Cardiac fibroblast (primary cell): ENCODE data around the gene FBN1.

Source experiments
- DNase-seq, 2 donors: peaks; one replicate each; pipeline versions ENCODE4 v3.0.0 to v3.0.0-alpha.2; 2010; ENCODE audit warnings: low read depth in 2 of 2
- H3K4me3 ChIP-seq, 2 donors: replicated peaks in 1 of 2; 1 replicate in 1 of 2; 2 replicates in 1 of 2; pipeline ENCODE4 v1.5.1; 2011; ENCODE audit warnings: low read depth in 2 of 2, low read length in 2 of 2, mild to moderate bottlenecking in 2 of 2, moderate library complexity in 1 of 2
- CTCF ChIP-seq: IDR thresholded peaks from one replicate; pipeline ENCODE4 v1.5.1; 2011; ENCODE audit warnings: low read depth, mild to moderate bottlenecking, low read length, inconsistent platforms

FBN1 gene

GRCh38 chr15:48563934-48564333 lies 81.6 kb downstream of the FBN1 start:
- TF ChIP-seq CTCF: no peak
- DNase-seq: peak in 1 of 2 donors; percentile 43
- no peak overlapping the region for H3K4me3 ChIP-seq

GRCh38 chr15:48560321-48561051 lies 85.0 kb downstream of the FBN1 start:
- no peak overlapping the region for H3K4me3 ChIP-seq
- TF ChIP-seq CTCF: no peak

GRCh38 chr15:48559285-48559684 lies 86.2 kb downstream of the FBN1 start:
- TF ChIP-seq CTCF: no peak
- peak; percentile 81 to 89 for DNase-seq
- no peak overlapping the region for H3K4me3 ChIP-seq

More at GRCh38 chr15:48560321-48561051, 85.0 kb downstream of the FBN1 start:
- peak; percentile 59 to 90 for DNase-seq

GRCh38 chr15:48558226-48558625 lies 87.3 kb downstream of the FBN1 start:
- no peak overlapping the region for H3K4me3 ChIP-seq
- DNase-seq: no peak
- TF ChIP-seq CTCF: no peak

- TF ChIP-seq CTCF: no peak
- no peak overlapping the region for H3K4me3 ChIP-seq
- DNase-seq: peak in 1 of 2 donors; percentile 53
Observed at GRCh38 chr15:48557335-48557734, 88.2 kb downstream of the FBN1 start.

- no peak for TF ChIP-seq CTCF
- no peak overlapping the region for H3K4me3 ChIP-seq
- no peak for DNase-seq
Observed at GRCh38 chr15:48556159-48556897, 89.2 kb downstream of the FBN1 start.
